ENCODE measurements around the gene UBE4A.

DNA sequence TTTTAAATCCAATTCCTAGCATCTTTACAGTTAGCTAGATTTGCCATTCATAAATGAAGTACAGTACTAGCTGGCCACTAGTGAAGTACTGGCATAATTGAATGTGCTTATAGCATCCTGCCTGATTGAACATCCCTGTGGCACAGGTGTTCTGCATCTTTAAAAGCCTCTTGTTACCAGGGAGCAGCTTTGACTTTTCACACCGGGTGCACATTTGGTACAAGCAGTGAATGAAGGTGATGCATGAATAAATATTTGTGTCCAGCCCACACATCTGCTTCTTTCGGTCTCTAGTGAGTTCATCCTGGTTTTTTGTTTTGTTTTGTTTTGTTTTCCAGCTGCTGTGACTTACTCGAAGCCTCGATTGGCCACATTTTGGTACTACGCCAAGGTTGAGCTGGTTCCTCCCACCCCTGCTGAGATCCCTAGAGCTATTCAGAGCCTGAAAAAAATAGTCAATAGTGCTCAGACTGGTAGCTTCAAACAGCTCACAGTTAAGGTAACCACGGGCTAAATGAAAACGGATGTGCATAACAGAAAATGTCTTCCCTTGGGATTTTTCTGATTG lies 47.3 kb downstream of the UBE4A start:
- TF ChIP-seq TAF1 (IDR thresholded peaks at IDR 0.05; ENCODE audit: borderline replicate concordance, low read depth, low read length) = no peak
- no peak for TF ChIP-seq POLR2A (IDR thresholded peaks at IDR 0.05; ENCODE audit: low read depth, low read length)
